GM21381 (cell line): ENCODE results near the gene HS6ST3.
"Not testable (repeated sequence)": the region's sequence is repeated elsewhere in the genome, so short reads cannot be mapped to it uniquely, and the experiment has no call there.

Experiments
- ATAC-seq: cut with Tn5 transposase; IDR thresholded peaks from one replicate; pipeline ENCODE4 v1.9.1; 2021; ENCODE audit warnings: mild to moderate bottlenecking, moderate library complexity; ENCODE audit not compliant: unreplicated experiment

The HS6ST3 gene

GRCh38 chr13:96772426-96772825 lies 682.5 kb downstream of the HS6ST3 start:
- ATAC-seq: no peak

GRCh38 chr13:96778302-96778701 lies 688.4 kb downstream of the HS6ST3 start:
- ATAC-seq: not testable (repeated sequence)

GRCh38 chr13:96779691-96780090 lies 689.8 kb downstream of the HS6ST3 start:
- no peak for ATAC-seq

- ATAC-seq: no peak
These were observed 690.2 kb downstream of the HS6ST3 start for GRCh38 chr13:96780105-96780504.

- ATAC-seq: no peak
These were observed 691.2 kb downstream of the HS6ST3 start for GRCh38 chr13:96781141-96781540.

GRCh38 chr13:96782186-96782585 lies 692.3 kb downstream of the HS6ST3 start:
- no peak for ATAC-seq

- ATAC-seq: no peak
These were observed 693.1 kb downstream of the HS6ST3 start for GRCh38 chr13:96783057-96783456.

- ATAC-seq: no peak
These were observed 693.6 kb downstream of the HS6ST3 start for GRCh38 chr13:96783511-96783910.

- no peak for ATAC-seq
These were observed 696.1 kb downstream of the HS6ST3 start for GRCh38 chr13:96785986-96786385.

- ATAC-seq: no peak
These were observed 702.3 kb downstream of the HS6ST3 start for GRCh38 chr13:96792188-96792587.

- ATAC-seq: no peak
These were observed 703.0 kb downstream of the HS6ST3 start for GRCh38 chr13:96792736-96793403.

GRCh38 chr13:96793404-96793755 lies 703.5 kb downstream of the HS6ST3 start:
- ATAC-seq: no peak

- ATAC-seq: no peak
These were observed 704.8 kb downstream of the HS6ST3 start for GRCh38 chr13:96794669-96795068.

- ATAC-seq: no peak
These were observed 705.8 kb downstream of the HS6ST3 start for GRCh38 chr13:96795670-96796069.

GRCh38 chr13:96796091-96796633 lies 706.3 kb downstream of the HS6ST3 start:
- ATAC-seq: no peak

- no peak for ATAC-seq
These were observed 707.2 kb downstream of the HS6ST3 start for GRCh38 chr13:96797136-96797535.

GRCh38 chr13:96803456-96804100 lies 713.7 kb downstream of the HS6ST3 start:
- ATAC-seq: no peak

- ATAC-seq: no peak
These were observed 714.3 kb downstream of the HS6ST3 start for GRCh38 chr13:96804174-96804573.

- no peak for ATAC-seq
These were observed 716.8 kb downstream of the HS6ST3 start for GRCh38 chr13:96806746-96807145.

GRCh38 chr13:96809366-96810096 lies 719.6 kb downstream of the HS6ST3 start:
- no peak for ATAC-seq

GRCh38 chr13:96810104-96810503 lies 720.2 kb downstream of the HS6ST3 start:
- ATAC-seq: no peak

GRCh38 chr13:96811049-96811448 lies 721.1 kb downstream of the HS6ST3 start:
- ATAC-seq: no peak
